ENCODE results near the gene HSCB.
"Not testable (repeated sequence)": the region's sequence is repeated elsewhere in the genome, so short reads cannot be mapped to it uniquely, and the experiment has no call there.

Gene HSCB, protein sequence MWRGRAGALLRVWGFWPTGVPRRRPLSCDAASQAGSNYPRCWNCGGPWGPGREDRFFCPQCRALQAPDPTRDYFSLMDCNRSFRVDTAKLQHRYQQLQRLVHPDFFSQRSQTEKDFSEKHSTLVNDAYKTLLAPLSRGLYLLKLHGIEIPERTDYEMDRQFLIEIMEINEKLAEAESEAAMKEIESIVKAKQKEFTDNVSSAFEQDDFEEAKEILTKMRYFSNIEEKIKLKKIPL

DNA sequence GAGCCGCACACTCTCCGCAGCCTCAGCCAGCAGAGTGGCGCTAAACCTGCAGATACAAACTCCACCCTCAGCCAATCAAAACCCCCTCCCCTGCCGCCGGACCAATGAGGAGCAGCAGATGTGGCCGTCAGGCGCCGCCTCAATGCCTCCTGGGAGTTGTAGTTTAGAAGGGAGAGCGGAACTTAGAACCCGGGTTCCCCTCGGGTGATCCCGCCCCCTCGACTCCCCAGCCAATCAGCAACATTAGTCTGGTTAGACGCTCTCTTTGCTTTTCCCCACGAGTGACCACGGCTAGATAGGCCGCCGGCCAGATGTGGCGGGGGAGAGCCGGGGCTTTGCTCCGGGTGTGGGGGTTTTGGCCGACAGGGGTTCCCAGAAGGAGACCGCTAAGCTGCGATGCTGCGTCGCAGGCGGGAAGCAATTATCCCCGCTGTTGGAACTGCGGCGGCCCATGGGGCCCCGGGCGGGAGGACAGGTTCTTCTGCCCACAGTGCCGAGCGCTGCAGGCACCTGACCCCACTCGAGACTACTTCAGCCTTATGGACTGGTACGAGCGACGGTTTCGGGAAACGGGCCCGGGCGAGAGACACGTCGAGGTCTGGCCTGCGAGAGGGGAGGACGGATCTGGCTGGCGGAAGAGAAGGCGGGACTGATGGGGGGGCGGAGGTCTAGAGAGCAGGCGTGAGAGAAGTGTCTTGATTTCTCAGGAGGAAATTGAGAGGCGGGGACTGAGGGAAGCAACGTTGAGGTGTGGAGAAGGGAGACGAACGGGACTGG lies at the start of gene HSCB, which contains the start of gene CHEK2:
TSS of gene HSCB (plus strand) at position 255 of the 777 bp plus-strand sequence. CDS start at position 312, 57 bp downstream.
TSS of gene CHEK2 (minus strand) at position 36 of the 777 bp plus-strand sequence. CDS start 7,099 bp downstream, outside the sequence.
- DNase-seq: peak; percentile 92 to 99

DNA sequence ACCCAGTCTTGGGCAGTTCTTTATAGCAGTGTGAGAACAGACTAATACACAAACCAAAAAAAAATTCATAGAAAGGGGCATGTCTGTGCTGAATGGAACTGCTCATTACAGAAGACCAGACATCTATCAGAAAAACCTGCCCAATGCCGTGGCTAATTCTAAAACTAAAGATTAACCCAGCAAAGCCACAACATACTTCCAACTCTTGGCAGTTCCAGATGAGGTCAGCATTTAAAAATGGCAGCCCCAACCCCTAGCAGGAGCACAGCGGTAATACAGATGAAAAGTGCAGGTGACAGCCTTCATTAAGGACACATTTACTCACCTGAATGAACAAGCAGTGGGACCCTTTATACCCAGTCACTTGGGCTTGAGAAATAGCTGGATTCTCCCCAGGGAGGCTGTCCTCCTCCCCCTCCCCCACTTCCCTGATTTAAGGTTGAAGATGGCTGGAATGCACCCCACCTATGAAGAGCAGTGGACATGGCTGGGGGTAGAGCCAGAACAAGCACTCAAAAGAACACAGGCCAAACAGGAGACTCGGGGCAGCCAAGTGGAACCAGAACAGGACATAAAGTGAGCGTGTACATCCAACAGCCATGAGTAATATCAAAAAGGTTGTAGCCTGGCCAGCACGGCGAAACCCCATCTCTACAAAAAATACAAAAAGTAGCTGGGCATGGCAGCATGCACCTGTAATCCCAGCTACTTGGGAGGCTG lies 48.6 kb upstream of the HSCB start:
- not testable (repeated sequence) for DNase-seq

DNA sequence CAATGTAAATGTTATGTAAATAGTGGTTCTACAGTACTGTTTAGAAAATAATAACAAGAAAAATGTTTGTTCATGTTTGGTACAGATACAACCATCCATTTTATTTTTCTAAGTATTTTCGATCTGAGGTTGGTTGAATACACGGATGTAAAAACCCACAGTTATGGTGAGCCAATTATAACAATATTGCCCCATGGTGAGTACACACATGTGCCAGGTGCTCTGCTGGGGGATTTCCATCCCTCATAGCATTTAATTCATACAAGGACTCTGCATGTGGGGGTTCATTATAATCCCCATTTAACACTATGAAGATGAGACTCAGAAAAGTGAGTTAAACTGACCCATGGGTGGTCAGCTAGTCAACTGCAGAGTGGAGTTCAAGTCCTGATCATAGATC lies 38.9 kb upstream of the HSCB start:
- no peak for DNase-seq

DNA sequence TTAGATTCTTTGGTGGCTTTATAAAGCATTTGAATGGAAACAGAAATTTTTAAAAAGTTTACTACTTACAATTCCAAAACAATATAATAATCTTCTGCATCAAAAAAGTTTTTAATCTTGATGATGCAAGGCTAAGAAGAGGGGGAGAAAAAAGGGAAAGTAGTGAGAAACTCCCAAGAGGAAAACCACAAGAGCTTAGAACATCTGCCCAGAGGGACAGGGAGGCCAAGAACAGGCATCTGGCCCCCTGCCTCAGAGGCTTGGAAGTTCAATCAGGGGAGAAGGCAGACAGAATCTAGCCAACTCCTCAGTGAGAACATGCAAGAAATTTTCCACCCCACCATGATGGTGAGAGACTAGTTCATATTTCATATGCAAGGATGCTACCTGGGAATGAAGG lies 38.4 kb upstream of the HSCB start:
- DNase-seq: no peak

DNA sequence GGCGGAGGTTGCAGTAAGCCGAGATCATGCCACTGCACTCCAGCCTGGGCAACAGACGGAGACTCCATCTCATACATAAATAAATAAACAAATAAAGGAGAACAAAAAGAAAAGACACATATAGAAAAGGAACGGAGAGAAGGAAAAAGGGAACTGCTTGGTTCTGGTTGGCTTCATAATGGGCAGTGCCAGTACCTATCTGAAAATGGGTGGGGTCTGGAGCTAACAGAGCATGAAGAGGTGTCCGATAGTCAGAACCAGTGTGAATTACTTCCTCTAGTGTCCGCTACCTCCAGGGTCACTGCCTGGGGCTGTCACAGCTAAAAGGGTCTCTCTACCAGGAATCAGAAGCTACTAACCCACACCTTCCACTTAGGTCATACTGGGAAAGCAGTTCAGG lies 35.0 kb upstream of the HSCB start:
- DNase-seq: no peak

DNA sequence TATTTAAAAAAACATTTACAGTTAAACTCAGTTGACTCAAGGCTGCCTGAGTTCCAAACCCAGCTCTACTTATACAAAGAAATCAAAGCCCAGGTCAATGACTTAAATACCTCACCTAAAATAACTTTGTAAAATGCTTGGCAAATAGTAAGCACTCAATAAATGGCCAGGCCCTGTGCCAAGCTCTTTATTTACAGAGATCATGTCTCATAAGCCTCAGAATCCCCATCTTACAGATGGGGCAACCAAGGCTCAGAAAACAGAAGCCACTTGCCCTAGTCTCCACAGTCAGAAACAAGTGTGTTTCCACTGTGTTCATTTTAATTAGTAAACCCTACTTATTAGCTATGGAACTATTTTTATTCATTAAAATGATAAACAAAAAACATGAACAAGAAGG lies 31.7 kb upstream of the HSCB start:
- DNase-seq: no peak

DNA sequence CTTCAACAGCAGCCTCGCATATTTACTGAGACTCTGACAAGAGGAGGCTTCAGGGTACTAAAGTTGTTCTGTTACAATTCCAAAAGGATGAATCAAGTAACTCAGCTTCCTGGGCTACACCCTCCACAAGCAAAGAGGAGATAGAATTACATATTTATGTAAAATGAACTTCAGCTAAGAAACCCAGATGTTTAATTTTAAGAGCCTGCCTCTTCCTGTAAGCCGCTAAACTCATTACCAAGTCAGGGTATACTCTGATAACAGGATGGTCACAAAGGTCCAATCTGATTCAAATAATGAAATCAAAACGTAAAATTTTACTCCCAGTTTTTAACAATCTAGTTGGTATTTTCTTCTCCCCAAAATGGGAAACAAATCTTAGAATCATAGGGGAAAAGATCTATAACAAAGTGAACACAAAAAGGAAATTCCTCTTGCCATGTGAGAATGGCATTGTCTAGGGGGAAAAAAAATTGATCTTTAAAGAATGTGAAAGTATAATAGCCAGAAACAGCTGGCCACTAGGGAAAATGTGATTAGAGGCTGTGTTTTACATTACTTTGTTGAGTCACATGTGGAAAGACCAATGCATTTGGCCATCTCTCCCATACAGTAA lies 31.2 kb upstream of the HSCB start:
- DNase-seq: no peak

DNA sequence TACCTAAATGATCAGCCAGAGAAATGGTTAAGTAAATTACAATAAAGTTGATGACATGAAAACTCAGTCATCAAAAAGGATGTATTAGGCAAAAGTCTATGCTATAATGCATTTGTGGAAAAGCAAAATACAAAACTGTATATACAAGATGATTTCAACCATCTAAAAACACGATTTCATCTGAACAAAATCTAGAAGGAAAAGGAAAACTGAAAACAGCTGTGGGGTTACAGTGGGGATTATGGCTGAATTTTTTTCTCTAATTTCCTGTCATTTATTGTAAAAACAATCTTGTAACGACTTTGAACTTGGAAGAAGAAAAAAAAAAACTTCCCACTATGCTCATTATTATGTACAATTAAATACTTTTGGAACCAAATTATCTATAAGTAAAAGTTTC lies 30.5 kb upstream of the HSCB start:
- no peak for DNase-seq

DNA sequence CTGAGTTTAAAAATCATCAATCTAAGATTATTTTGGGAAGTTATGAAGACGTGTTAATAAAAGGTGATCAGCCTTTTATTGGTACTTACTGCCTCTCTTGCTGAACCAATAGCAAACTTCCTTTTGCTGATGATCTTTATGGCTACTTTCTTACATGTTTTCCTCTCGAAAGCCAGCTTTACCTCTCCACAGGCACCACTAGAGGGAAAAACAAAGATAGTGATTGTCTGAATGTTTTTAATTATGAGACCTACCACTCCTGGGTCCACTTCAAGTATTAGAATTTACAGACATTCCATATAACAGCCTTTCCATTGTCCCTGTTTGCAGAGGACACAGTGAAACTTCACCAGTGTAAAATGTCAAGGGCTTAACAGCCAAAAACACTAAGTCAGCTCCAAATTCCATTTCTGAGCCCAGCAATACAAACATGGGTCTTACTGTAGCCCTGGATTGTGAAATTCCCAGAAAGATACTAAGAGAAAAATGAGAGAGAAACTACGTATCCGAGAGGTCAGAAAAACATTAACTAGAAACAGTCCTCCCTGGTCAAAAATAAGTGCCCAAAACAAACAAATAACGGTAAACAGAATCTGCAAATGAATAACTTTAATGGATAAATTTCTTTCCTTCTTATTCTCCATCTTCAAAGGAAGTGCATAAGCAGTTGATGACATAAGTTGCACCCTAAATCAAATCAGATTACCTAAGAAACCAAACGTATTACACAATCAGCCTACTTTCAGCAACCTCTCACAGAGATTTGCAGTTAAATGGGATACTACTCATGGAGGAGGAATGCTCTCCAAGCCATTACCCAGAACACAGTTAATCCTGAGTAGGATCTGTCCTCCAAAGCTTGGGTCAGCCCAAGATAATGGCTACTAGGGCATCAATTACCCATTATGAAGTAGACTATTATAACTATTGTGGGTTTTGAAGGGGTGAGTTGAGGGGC lies 29.7 kb upstream of the HSCB start:
- DNase-seq: no peak

DNA sequence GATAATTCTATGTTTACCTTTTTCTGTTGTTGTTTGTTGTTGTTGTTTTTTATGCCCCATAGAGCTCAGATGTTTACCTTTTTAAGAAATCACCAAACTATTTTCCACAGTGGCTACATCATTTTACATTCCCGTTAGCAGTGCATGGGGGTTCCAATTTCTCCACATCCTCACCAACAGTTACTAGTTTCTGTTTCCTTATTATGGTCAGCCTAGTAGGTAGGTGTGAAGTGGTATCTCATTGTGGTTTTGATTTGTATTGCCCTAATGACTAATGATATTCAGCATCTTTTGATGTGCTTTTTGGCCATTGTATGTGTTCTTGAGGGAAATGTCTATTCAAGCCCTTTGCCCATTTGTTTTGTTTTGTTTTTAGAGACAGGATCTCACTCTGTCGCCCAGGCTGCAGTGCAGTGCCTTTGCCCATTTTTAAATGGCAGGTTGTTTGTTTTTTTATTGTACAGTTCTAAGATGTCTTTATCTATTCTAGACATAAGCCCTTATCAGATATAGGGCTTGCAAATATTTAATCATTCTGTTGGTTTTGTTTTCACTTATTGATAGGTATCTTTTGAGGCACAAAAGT lies 27.7 kb upstream of the HSCB start:
- DNase-seq: no peak

DNA sequence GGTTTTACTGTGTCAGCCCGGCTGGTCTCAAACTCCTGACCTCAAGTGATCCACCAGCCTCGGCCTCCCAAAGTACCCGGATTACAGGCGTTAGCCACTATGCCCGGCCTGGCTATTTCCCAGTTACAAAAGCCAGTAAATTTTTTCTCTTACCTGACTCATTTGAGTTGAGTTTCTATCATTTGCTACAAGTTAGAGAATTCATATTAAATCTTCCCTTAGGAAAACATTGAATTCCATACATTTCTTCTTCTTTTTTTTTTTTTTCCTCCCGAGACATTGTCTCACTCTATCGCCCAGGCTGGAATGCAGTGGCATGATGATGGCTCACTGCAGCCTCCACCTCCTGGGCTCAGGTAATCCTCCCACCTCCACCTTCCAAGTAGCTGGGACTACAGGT lies 26.2 kb upstream of the HSCB start:
- no peak for DNase-seq

DNA sequence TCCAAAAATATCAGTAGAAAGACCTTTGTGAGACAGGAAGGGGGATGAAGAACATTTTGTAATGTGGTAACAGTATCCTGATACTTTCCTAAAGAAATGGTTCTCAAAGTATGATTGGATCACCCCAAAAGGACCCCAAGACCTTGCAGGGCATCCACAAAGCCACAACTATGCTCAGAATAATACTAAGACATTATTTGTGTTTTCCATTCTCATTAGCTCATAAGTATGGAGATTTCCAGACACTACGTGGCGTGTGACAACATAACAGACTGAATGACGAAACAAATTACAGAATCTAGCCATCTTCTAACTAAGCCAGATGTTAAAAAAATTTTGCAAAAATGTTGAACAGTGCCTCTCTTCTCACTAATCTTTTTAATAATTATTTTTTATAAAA lies 25.2 kb upstream of the HSCB start:
- no peak for DNase-seq

DNA sequence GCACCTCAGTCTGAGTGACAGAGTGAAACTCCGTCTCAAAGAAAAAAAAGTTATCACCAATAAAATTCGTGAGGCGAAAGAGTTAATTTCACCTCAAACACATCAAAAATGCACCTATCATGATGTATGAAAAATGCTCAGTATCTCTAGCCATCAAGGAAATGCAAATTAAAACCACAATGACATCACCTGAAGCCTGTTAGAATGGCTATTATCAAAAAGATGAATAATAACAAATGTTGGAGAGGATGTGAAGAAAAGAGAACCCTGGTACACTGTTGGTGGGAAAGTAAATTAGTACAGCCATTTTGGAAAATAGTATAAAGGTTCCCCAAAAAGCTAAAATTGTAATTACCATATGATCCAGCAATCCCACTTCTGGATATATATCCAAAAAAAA lies 23.8 kb upstream of the HSCB start:
- no peak for DNase-seq

DNA sequence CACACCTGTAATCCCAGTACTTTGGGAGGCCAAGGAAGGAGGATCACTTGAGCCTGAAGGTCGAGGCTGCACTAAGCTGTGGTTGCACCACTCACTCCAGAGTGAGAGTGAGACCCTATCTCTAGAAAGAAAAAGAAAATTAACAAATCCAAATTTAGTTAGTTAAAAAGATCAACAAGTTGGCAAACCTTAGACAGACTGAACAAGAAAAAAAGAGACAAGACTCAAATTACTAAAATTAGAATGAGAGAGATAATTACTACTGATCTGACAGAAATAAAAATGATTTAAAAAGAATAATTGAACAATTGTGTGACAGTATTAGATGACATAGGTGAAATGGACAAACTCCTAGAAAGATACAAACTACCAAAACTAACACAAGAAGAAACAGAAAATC lies 13.8 kb upstream of the HSCB start:
- no peak for DNase-seq

DNA sequence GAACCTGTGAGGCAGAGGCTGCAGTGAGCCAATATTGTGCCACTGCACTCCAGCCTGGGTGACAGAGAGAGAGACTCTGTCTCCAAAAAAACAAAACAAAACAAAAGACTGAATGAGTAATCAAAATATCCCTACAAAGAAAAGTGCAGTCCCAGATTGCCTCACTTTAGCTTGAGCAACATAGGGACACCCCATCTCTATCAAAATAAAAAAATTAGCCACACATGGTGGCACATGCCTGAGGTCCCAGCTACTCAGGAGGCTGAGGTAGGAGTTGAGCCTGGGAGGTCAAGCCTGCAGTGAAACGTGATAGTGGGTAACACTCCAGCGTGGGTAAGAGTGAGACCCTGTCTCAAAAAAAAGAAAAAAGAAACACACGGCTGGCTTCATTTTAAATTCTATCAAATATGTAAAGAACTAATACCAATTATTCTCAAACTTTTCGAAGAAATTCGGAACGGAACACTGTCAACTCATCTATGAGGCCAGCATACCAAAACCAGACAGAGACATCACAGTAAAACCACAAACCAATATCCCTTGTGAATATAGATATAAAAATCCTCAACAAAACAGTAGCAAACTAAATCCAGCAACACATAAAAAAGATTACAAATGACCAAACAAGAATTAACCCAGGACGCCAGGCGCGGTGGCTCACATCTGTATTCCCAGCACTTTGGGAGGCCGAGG lies 13.1 kb upstream of the HSCB start:
- no peak for DNase-seq

DNA sequence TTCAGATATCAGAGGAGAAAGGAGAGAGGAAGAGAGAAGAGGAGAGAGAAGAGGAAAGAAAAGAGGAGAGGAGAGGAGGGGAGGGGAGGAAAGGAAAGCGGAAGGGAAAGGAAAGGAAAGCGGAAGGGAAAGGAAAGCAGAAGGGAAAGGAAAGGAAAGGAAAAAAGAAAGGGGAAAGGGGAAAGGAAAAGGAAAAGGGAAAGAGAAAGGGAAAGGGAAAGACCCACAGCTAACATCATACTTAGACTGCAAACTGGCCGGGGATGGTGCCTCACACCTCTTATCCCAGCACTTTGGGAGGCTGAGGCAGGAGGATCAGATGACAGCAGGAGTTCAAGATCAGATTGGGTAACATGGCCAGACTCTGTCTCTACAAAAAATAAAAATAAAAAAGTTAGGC lies 11.7 kb upstream of the HSCB start:
- no peak for DNase-seq

DNA sequence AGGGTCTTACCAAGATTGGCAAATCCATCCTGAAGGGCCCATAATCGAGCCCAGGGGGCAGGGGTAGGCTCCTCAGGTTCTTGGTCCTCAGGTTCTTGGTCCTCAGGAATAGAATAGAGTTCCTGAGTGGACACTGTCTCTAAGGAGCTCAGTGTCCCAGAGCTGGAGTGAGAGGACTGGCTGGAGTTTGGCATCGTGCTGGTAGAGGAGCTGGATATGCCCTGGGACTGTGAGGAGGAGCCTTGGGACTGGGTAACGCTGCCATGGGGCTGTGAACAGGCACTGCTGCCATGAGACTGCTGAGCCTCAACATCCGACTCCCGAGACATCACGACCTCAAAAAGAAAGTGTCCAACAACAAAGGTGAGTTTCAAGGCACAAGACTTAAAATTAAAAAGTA lies 7.4 kb upstream of the HSCB start:
- DNase-seq: no peak

DNA sequence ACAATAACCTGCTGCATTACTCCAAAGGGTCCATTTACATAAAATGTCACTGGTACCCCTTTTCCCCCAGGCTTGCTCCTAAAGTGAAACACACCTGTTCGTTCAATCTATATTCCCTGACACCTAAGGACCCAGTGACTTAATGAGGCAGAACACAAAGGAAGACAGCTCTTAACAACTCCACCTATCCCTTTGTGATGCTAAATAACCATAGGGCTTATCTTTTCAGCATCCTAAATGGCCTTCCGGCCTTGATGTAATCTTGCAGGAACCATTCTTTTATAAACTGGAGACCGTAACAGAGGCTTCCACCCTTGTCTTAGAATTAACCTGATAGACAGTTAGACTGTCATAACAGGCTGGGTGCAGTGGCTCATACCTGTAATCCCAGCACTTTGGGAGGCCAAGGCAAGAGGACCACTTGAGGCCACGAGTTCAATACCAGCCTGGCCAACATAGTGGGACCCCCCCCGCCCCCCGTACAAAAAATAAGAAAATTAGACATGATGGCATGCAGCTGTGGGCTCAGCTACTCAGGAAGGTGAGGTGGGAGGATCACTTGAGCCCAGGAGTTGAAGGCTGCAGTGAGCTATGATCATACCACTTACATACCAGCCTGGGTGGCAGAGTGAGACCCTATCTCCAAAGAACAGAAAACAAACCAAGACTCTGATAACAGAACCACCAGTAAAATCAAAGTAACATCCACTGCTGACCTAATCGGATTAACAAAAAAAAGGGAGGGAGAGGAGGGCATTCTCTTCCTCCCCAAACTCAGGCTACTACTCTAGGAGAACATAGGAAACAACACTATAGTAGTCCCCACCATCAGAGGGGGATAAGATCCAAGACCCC lies 5.3 kb upstream of the HSCB start:
- DNase-seq: no peak

DNA sequence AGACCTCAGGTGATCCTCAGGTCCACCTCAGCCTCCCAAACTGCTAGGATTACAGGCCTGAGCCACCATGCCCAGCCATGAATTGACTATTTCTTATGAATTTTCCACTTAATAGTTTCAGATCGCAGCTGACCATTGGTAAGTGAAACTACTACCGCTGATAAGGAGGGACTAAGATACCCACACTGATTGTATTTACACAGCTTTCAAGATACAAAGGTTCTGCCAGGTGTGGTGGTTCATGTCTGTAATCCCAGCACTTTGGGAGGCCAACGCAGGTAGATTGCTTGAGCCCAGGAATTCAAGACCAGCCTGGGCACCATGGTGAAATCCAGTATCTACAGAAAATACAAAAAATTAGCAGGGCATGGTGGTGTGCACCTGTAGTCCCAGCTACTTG lies 4.1 kb upstream of the HSCB start:
- no peak for DNase-seq

DNA sequence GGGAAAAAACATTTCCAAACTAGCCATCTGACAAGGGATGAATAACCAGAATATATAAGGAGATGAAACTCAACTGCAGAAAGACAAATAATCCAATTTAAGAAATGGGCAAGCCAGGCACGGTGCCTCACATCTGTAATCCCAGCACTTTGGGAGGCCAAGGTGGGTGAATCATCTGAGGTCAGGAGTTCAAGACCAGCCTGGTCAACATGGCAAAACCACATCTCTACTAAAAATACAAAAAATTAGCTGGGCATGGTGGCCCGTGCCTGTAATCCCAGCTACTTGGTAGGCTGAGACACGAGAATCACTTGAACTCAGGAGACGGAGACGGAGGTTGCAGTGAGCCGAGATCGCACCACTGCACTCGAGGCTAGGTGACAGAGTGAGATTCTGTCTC lies 3.0 kb upstream of the HSCB start:
- not testable (repeated sequence) for DNase-seq
